Effector memory CD8-positive, alpha-beta T cell (primary cell): ENCODE measurements around the gene CBY3.
"Not testable (repeated sequence)": the region's sequence is repeated elsewhere in the genome, so short reads cannot be mapped to it uniquely, and the experiment has no call there.

Experiments
- ATAC-seq: fragments of 150-1000 bp; cut with Tn5 transposase; replicated peaks from 2 replicates; pipeline ENCODE4 v1.10.0; 2021; ENCODE audit warnings: mild to moderate bottlenecking, moderate library complexity
- DNase-seq, 3 experiments: peaks; one replicate each; pipeline ENCODE4 v3.0.0; 2021
- H3K27ac Mint-ChIP-seq, 2 donors: one replicate each; pipeline ENCODE4 v1.8.0; 2022; ENCODE audit warnings: mild to moderate bottlenecking in 2 of 2, mixed read lengths in 2 of 2, moderate library complexity in 2 of 2
- H3K27me3 Mint-ChIP-seq, 2 donors: one replicate each; pipeline ENCODE4 v1.8.0; 2022; ENCODE audit warnings: mixed read lengths in 2 of 2
- H3K36me3 Mint-ChIP-seq: one replicate; pipeline ENCODE4 v1.8.0; 2022; ENCODE audit warnings: mild to moderate bottlenecking, moderate library complexity, mixed read lengths; ENCODE audit not compliant: insufficient read depth
- H3K4me1 Mint-ChIP-seq, 2 donors: one replicate each; pipeline ENCODE4 v1.8.0; 2022; ENCODE audit warnings: low read depth in 2 of 2, mixed read lengths in 2 of 2
- H3K4me3 Mint-ChIP-seq, 2 donors: one replicate each; pipeline ENCODE4 v1.8.0; 2022; ENCODE audit warnings: mild to moderate bottlenecking in 2 of 2, mixed read lengths in 2 of 2, moderate library complexity in 2 of 2
- H3K9me3 Mint-ChIP-seq, 2 donors: one replicate each; pipeline ENCODE4 v1.8.0; 2022; ENCODE audit warnings: mixed read lengths in 2 of 2

CBY3 gene

GRCh38 chr5:179653135-179653534, 27.7 kb downstream of the CBY3 start:
- ATAC-seq, H3K4me1 Mint-ChIP-seq, H3K4me3 Mint-ChIP-seq, H3K27ac Mint-ChIP-seq, H3K9me3 Mint-ChIP-seq, H3K36me3 Mint-ChIP-seq, DNase-seq, H3K27me3 Mint-ChIP-seq: not testable (repeated sequence)

GRCh38 chr5:179650245-179650644, 30.6 kb downstream of the CBY3 start:
- not testable (repeated sequence) for H3K4me3 Mint-ChIP-seq, H3K27me3 Mint-ChIP-seq, H3K9me3 Mint-ChIP-seq, H3K27ac Mint-ChIP-seq, DNase-seq, H3K36me3 Mint-ChIP-seq, H3K4me1 Mint-ChIP-seq, ATAC-seq

- ATAC-seq, H3K27me3 Mint-ChIP-seq, H3K27ac Mint-ChIP-seq, H3K4me3 Mint-ChIP-seq, H3K36me3 Mint-ChIP-seq, H3K9me3 Mint-ChIP-seq, DNase-seq, H3K4me1 Mint-ChIP-seq: not testable (repeated sequence)
Measured at GRCh38 chr5:179649166-179649703, 31.6 kb downstream of the CBY3 start.

- no peak overlapping the region for H3K27ac Mint-ChIP-seq
Measured at GRCh38 chr5:179648410-179648809, 32.4 kb downstream of the CBY3 start.

GRCh38 chr5:179644766-179645165, 36.1 kb downstream of the CBY3 start:
- H3K36me3 Mint-ChIP-seq, H3K9me3 Mint-ChIP-seq, H3K4me1 Mint-ChIP-seq, H3K27ac Mint-ChIP-seq, DNase-seq, H3K4me3 Mint-ChIP-seq, ATAC-seq: not testable (repeated sequence)
- peaks cover 8 to 12% of the 10 kb centered on the region in 2 donors for H3K27me3 Mint-ChIP-seq

More at GRCh38 chr5:179648410-179648809, 32.4 kb downstream of the CBY3 start:
- no peak for DNase-seq
- no peaks in the 10 kb centered on the region for H3K9me3 Mint-ChIP-seq
- H3K36me3 Mint-ChIP-seq: no peaks in the 10 kb centered on the region
- no peak for ATAC-seq
- peaks cover 0 to 6% of the 10 kb centered on the region in 2 donors for H3K27me3 Mint-ChIP-seq
- no peak overlapping the region for H3K4me3 Mint-ChIP-seq
- no peaks in the 10 kb centered on the region for H3K4me1 Mint-ChIP-seq

- not testable (repeated sequence) for H3K36me3 Mint-ChIP-seq, ATAC-seq, H3K27ac Mint-ChIP-seq, H3K9me3 Mint-ChIP-seq, H3K4me1 Mint-ChIP-seq, DNase-seq, H3K4me3 Mint-ChIP-seq
- H3K27me3 Mint-ChIP-seq: peaks cover 8 to 12% of the 10 kb centered on the region in 2 donors
Measured at GRCh38 chr5:179643141-179643920, 37.5 kb downstream of the CBY3 start.

- ATAC-seq, H3K9me3 Mint-ChIP-seq, H3K27ac Mint-ChIP-seq, H3K36me3 Mint-ChIP-seq, DNase-seq, H3K4me1 Mint-ChIP-seq, H3K4me3 Mint-ChIP-seq: not testable (repeated sequence)
- H3K27me3 Mint-ChIP-seq: peaks cover 8 to 12% of the 10 kb centered on the region in 2 donors
Measured at GRCh38 chr5:179642626-179643025, 38.2 kb downstream of the CBY3 start.

- H3K27ac Mint-ChIP-seq, H3K36me3 Mint-ChIP-seq, H3K4me3 Mint-ChIP-seq, H3K9me3 Mint-ChIP-seq, ATAC-seq, DNase-seq, H3K4me1 Mint-ChIP-seq: not testable (repeated sequence)
- H3K27me3 Mint-ChIP-seq: peaks cover 8 to 12% of the 10 kb centered on the region in 2 donors
Measured at GRCh38 chr5:179641745-179642144, 39.1 kb downstream of the CBY3 start.

- not testable (repeated sequence) for H3K27me3 Mint-ChIP-seq, H3K4me3 Mint-ChIP-seq, H3K4me1 Mint-ChIP-seq, H3K27ac Mint-ChIP-seq, DNase-seq, ATAC-seq, H3K36me3 Mint-ChIP-seq, H3K9me3 Mint-ChIP-seq
Measured at GRCh38 chr5:179639296-179639695, 41.5 kb downstream of the CBY3 start.

GRCh38 chr5:179634370-179635172, 46.3 kb downstream of the CBY3 start:
- not testable (repeated sequence) for H3K27ac Mint-ChIP-seq, H3K9me3 Mint-ChIP-seq, H3K4me1 Mint-ChIP-seq, H3K27me3 Mint-ChIP-seq, H3K4me3 Mint-ChIP-seq, DNase-seq, H3K36me3 Mint-ChIP-seq
- ATAC-seq: peak; percentile 97

GRCh38 chr5:179633501-179634369, 47.1 kb downstream of the CBY3 start:
- not testable (repeated sequence) for H3K27me3 Mint-ChIP-seq, DNase-seq, ATAC-seq, H3K4me1 Mint-ChIP-seq, H3K9me3 Mint-ChIP-seq, H3K27ac Mint-ChIP-seq, H3K4me3 Mint-ChIP-seq, H3K36me3 Mint-ChIP-seq
